IgD-negative memory B cell (primary cell): ENCODE measurements around the gene XCR1. TPM values are rescaled to one million over a fixed set of nuclear protein-coding genes. Genes with fewer than 3 reads are reported as not detected.
"Not testable (repeated sequence)": the region's sequence is repeated elsewhere in the genome, so short reads cannot be mapped to it uniquely, and the experiment has no call there.

Experiments
- H3K27ac Mint-ChIP-seq, 3 donors: one replicate each; pipeline ENCODE4 v1.8.0; 2020 to 2022; ENCODE audit warnings: mild to moderate bottlenecking in 3 of 3, mixed read lengths in 3 of 3, moderate library complexity in 1 of 3
- H3K27me3 Mint-ChIP-seq: one replicate; pipeline ENCODE4 v1.8.0; 2021; ENCODE audit warnings: mixed read lengths
- H3K36me3 Mint-ChIP-seq: one replicate; pipeline ENCODE4 v1.8.0; 2020; ENCODE audit warnings: mild to moderate bottlenecking, mixed read lengths
- H3K4me1 Mint-ChIP-seq, 3 donors: one replicate each; pipeline ENCODE4 v1.8.0; 2020 to 2022; ENCODE audit warnings: mixed read lengths in 3 of 3, mild to moderate bottlenecking in 1 of 3
- H3K4me3 Mint-ChIP-seq, 4 donors: one replicate each; pipeline ENCODE4 v1.8.0; 2020 to 2022; ENCODE audit warnings: mild to moderate bottlenecking in 4 of 4, mixed read lengths in 4 of 4, moderate library complexity in 3 of 4
- H3K9me3 Mint-ChIP-seq, 3 donors: one replicate each; pipeline ENCODE4 v1.8.0; 2020 to 2021; ENCODE audit warnings: mixed read lengths in 3 of 3, mild to moderate bottlenecking in 1 of 3
- polyA plus RNA-seq: library from polyadenylated mRNA; unstranded; fragments of 300-500 nt; fragmentation: Illumina TruSeq; gene quantifications from one replicate; pipeline ENCODE4 v1.2.3, GENCODE V29; 2021

The XCR1 gene
- polyA plus RNA-seq, 1 donor from 2014 or later = not detected

DNA sequence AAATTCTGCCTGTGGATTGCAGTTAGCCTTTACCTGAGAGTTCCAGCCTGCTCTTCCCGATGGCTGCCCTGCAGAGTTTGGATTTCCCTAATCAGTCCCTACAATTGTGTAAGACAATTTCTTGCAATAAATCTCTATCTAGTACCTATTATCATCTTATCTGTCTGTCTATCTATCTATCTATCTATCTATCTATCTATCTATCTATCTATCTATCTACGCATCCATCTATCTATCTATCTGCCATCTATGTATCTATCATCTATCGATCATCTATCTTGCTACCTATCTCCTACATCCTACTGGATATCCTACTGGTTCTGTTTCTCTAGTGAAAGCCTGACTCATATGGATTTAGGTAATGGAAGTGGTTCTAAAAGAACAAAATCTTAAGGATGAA lies 30.4 kb upstream of the XCR1 start:
- no peak overlapping the region for H3K4me3 Mint-ChIP-seq
- no peak overlapping the region for H3K27ac Mint-ChIP-seq
- H3K9me3 Mint-ChIP-seq = no peaks in the 10 kb centered on the region
- H3K27me3 Mint-ChIP-seq = peaks cover 9% of the 10 kb centered on the region
- H3K36me3 Mint-ChIP-seq = no peaks in the 10 kb centered on the region
- H3K4me1 Mint-ChIP-seq = peaks cover 7 to 10% (median 9%) of the 10 kb centered on the region in 3 donors

DNA sequence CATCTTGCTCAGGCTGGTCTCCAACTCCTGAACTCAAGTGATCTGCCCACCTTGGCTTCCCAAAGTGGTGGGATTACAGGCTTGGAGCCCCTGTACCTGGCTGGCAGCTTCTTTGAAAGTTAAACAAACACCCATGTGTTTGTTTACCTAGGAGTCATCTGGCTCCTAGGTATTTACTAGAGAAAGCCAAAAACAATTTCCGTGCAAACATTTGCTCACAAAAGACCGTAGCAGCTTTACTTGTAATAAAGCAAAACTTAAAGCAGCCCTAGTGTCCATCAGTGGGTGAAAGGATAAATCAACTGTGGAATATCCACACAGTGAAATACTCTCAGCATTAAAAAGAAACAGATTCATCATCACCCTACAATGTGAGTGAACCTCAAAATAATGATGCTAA lies 29.4 kb upstream of the XCR1 start:
- Mint-ChIP-seq H3K27me3 (peaks cover 15% of the 10 kb centered on the region), H3K27ac (no peak overlapping the region), H3K9me3 (no peaks in the 10 kb centered on the region)

DNA sequence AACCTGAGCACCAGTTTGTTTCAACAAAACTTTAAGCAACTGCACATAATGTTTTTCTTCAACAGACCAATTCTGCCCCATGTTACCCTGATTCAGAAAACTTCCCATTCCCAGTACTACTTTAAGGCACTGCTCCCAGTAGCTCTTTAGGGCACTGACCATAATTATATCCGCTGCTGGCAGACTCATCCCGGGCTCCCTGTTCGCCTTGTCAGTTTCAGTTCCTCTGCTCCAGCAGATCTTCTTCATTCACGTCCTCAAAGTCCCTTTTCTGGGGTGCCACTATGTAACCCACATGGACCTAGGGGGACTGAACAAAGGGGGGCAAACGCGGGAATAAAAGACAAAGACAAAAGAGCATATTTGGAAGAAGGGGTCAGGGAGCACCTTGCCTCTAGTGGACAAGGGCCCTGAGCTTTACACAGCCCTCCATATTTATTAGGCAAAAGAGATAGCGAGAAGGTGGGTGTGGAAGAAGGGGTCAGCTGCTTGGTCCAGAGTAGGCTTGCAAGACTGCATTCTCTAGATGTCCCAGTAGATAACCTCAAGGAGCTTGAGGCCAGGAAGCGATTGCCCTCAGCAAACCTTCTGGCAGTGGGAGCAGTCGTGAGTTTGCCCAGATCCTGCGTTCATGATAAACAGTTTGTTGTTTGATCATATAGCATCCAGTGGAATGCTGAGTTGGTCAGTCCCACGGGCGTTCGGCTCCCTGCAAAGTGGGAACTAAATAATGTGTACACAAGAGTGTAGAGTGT lies 26.7 kb upstream of the XCR1 start:
- H3K27me3 Mint-ChIP-seq = peaks cover 18% of the 10 kb centered on the region
- H3K9me3 Mint-ChIP-seq, H3K27ac Mint-ChIP-seq, H3K36me3 Mint-ChIP-seq, H3K4me1 Mint-ChIP-seq, H3K4me3 Mint-ChIP-seq: not testable (repeated sequence)

More for the DNA sequence above, 29.4 kb upstream of the XCR1 start:
- Mint-ChIP-seq H3K4me3 (no peak overlapping the region), H3K4me1 (peaks cover 7 to 10% (median 9%) of the 10 kb centered on the region in 3 donors), H3K36me3 (no peaks in the 10 kb centered on the region)

DNA sequence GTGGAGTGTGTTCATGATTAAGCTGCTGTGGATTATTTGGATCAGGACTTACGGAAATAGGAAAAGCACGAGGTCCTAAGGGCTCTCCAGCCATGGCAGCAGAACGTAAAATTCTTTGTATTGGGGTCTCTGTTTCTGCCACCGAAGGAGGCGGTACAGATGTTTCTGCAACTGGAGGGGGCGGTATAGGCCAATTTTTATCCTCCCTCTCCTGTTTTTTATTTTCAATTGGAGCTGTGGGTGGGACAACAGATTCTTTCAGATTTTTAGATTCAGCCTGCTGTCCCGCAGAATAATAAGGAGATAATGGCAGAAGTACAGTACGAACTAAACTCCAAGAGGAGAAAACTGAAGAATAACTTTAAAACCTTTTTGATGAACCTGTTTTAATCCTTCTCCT lies 26.0 kb upstream of the XCR1 start:
- not testable (repeated sequence) for H3K9me3 Mint-ChIP-seq, H3K36me3 Mint-ChIP-seq, H3K4me1 Mint-ChIP-seq, H3K27ac Mint-ChIP-seq, H3K4me3 Mint-ChIP-seq
- peaks cover 18% of the 10 kb centered on the region for H3K27me3 Mint-ChIP-seq

DNA sequence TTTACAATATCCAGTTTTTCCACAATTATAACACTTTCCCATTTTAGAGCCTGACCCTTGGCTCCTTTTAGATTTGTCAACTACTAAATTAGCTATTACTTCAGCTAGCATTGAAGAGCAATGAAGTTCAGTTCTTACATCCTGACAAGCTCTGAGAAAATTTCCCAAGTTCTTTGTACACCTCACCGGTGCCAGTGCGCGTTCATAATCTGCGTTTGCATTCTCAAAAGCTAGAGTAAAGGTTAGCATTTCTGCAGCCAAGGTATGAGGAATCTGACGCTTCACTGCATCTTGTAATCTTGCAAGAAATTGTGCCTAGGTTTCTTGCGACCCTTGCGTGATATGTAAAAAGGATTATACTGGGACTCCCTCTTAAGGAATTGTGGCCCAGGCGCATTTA lies 25.2 kb upstream of the XCR1 start:
- Mint-ChIP-seq H3K36me3 (no peaks in the 10 kb centered on the region), H3K4me3 (no peak overlapping the region), H3K27me3 (peaks cover 18% of the 10 kb centered on the region), H3K4me1 (no peaks in the 10 kb centered on the region), H3K27ac (no peak overlapping the region), H3K9me3 (no peaks in the 10 kb centered on the region)

DNA sequence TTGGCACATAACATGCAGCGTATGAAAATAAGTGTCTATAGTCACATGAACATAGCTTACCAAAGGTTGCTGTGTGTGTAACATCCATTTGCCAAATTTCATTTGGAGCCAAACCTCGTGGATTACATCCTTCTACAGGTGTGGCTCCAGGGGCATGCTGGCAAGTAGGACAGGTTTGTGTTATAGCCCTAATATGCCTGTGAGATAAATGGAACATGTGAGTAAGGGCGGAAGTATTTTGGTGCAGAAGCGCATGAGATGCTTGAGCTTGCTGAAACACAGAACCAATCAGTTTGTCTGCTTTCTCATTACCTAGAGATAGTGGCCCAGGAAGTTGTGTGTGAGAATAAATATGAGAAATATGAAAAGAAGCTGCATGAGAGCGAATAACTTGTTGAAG lies 21.8 kb upstream of the XCR1 start:
- Mint-ChIP-seq H3K9me3 (no peaks in the 10 kb centered on the region), H3K27me3 (peaks cover 14% of the 10 kb centered on the region), H3K27ac (no peak overlapping the region), H3K4me1 (no peaks in the 10 kb centered on the region), H3K36me3 (no peaks in the 10 kb centered on the region), H3K4me3 (no peak overlapping the region)

DNA sequence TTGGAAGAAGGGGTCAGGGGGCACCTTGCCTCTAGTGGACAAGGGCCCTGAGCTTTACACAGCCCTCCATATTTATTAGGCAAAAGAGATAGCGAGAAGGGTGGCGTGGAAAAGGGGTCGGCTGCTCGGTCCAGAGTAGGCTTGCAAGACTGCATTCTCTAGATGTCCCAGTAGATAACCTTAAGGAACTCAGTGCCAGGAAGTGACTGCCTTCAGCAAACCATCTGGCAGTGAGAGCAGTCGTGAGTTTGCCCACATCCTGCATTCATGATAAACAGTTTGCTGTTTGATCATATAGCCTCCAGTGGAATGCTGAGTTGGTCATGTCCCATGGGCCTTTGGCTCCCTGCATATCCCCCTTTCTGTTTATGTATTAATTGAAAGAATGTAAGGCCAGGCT lies 18.9 kb upstream of the XCR1 start:
- H3K9me3 Mint-ChIP-seq, H3K4me1 Mint-ChIP-seq, H3K4me3 Mint-ChIP-seq, H3K36me3 Mint-ChIP-seq, H3K27ac Mint-ChIP-seq, H3K27me3 Mint-ChIP-seq: not testable (repeated sequence)

DNA sequence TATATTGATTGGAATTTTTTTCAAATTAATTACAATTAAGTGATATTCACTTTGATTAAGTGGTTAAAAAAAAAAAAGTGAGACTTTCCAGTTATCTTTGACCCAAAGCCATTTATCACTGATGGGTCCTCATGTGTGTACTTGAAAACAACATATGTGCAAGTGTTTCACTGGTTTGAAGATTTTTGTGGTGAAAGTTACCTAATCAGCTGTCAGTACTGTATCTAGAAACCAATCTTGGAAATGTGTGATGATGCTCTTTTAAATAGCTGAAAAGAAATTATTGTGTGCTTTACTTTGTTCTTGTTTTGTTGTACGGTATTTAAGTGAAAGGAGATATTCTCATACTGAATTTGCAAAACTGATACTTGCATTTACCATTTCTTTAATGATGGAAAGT lies 11.6 kb upstream of the XCR1 start:
- Mint-ChIP-seq H3K4me1 (no peaks in the 10 kb centered on the region), H3K27me3 (no peaks in the 10 kb centered on the region), H3K36me3 (no peaks in the 10 kb centered on the region), H3K27ac (no peak overlapping the region), H3K9me3 (peaks cover 0 to 2% (median 0%) of the 10 kb centered on the region in 3 donors), H3K4me3 (no peak overlapping the region)

DNA sequence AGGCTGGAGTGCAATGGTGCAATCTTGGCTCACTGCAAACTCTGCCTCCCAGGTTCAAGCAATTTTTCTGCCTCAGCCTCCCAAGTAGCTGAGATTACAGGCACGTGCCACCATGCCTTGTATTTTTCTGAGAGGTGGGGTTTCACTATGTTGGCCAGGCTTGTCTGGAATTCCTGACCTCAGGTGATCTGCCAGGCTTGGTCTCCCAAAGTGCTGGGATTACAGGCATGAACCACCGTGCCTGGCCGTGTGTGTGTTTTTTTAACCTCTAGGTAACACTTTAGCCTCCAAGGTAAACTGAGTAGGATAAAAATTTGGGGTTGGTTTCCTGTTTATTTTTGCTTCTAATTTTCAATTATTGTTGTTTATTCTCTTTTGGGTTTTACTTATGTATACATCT lies 10.8 kb upstream of the XCR1 start:
- not testable (repeated sequence) for H3K27ac Mint-ChIP-seq, H3K27me3 Mint-ChIP-seq, H3K9me3 Mint-ChIP-seq, H3K36me3 Mint-ChIP-seq, H3K4me1 Mint-ChIP-seq, H3K4me3 Mint-ChIP-seq

DNA sequence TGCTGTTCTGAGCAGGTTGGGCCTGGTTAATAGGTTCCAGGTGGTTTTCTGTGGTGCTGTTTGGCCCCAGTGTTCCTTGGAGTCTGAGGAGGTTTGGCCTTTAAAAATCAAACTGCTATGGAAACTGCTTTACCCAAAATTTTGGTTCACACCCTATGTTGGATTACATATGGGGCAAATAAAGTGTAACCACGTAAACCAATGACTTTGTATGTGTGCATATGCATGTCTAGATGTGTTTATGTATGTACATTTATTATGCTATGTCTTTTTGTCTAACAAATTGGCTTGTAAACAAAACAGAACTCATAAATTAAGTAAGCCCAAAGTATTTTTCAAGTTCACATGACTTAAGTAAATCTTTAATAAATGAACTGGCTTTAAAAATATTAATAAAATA lies 8.9 kb upstream of the XCR1 start:
- H3K27me3 Mint-ChIP-seq = no peaks in the 10 kb centered on the region

DNA sequence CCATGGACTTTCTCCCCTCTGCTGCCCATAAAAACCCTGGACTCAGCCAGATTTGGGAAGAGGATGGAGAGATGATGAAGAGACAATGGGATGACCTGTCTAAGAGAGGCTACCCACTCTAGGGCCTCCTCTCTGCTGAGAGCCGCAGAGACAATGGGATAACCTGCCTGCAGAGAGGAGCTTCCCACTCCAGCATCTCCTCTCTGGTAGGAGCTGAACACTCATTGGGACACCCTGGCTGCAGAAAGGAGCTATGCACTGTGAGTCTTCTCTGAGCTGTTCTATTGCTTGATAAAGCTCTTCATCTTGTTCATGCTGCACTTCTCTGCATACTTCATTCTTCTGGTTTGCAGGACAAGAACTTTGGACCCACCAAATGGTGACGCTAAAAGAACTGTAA lies 4.5 kb upstream of the XCR1 start:
- peak overlapping the region in 1 of 3 donors; percentile 22 for H3K27ac Mint-ChIP-seq
- no peak overlapping the region for H3K4me3 Mint-ChIP-seq
- no peaks in the 10 kb centered on the region for H3K36me3 Mint-ChIP-seq

More for the DNA sequence above, 8.9 kb upstream of the XCR1 start:
- Mint-ChIP-seq H3K4me1 (no peaks in the 10 kb centered on the region), H3K27ac (no peak overlapping the region), H3K36me3 (no peaks in the 10 kb centered on the region), H3K9me3 (peaks cover 0 to 2% (median 0%) of the 10 kb centered on the region in 3 donors), H3K4me3 (no peak overlapping the region)

DNA sequence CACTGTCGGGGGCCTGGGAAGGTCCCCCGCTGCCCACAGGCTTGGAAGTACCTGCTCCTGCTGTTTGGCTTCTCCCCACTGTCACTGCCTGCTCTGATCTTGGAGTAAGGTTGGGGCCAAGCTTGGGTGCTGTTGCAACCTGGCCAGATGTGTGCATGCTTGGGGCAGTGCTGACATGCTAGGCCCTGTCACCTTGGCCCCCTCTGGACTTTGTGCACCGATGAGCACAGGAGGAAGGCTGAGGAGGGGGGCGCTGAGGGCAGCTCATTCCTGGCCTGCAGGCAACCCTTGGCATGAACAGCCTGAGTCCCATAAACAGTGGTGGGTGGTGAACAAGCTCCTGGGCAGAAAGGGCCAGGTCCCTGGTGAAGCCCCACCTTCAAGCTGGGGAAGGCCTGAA lies 4.0 kb upstream of the XCR1 start:
- Mint-ChIP-seq H3K36me3 (no peaks in the 10 kb centered on the region), H3K9me3 (peaks cover 6 to 9% (median 7%) of the 10 kb centered on the region in 3 donors), H3K4me1 (peaks cover 12 to 13% (median 12%) of the 10 kb centered on the region in 3 donors), H3K27me3 (no peaks in the 10 kb centered on the region), H3K4me3 (no peak overlapping the region), H3K27ac (no peak overlapping the region)

More for the DNA sequence above, 4.5 kb upstream of the XCR1 start:
- Mint-ChIP-seq H3K9me3 (peaks cover 6 to 9% (median 7%) of the 10 kb centered on the region in 3 donors), H3K4me1 (peaks cover 12 to 13% (median 12%) of the 10 kb centered on the region in 3 donors), H3K27me3 (no peaks in the 10 kb centered on the region)

DNA sequence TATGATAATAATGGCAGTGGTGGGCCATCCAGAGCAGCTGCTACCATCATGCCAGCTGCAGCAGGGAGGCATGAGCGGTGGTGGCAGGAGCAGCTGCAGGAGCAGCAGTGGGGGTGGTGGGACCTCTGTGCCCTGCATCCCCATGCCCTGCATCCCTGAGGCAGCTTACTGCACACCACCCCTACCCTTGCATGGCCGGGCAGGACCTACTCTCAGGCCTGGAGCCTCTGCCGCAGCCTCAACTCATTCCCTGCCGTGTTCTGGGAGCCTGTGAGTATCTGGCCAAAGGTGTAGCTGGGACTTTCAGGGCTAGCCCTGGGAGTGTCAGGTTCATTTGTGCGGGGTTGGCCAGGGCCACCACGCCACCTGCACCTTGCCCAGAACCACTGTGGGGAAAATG lies 3.3 kb upstream of the XCR1 start:
- H3K27ac Mint-ChIP-seq = no peak overlapping the region
- no peaks in the 10 kb centered on the region for H3K27me3 Mint-ChIP-seq
- H3K4me3 Mint-ChIP-seq = no peak overlapping the region
- H3K36me3 Mint-ChIP-seq = no peaks in the 10 kb centered on the region
- peaks cover 6 to 9% (median 7%) of the 10 kb centered on the region in 3 donors for H3K9me3 Mint-ChIP-seq
- peaks cover 12 to 13% (median 12%) of the 10 kb centered on the region in 3 donors for H3K4me1 Mint-ChIP-seq

DNA sequence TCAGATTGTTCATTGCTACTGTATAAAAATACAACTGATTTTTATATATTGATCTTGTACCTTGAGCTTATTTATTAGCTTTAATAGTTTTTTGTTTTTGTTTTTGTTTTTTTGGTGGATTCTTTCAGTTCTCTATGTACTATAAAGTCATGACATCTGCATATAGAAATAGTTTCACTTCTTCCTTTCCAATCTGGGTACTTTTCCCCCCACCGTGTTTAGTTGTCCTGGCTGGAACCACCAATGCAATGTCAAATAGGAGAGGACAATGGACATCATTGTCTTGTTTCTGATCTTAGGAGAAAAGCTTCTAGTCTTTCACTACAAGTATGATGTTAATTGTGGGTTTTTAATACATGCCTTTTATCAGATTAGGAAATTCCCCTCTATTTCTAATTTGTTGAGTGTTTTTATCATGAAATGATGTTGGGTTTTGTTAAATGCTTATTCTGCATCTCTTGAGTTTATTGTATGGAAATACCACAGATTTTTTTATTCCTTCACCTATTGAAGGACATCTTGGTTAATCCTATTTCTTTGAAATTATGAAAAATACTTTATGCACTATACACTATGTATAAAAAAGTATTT lies 2.8 kb upstream of the XCR1 start:
- Mint-ChIP-seq H3K9me3 (peaks cover 6 to 9% (median 7%) of the 10 kb centered on the region in 3 donors), H3K27ac (peak overlapping the region in 1 of 3 donors; percentile 6), H3K4me1 (peaks cover 12 to 13% (median 12%) of the 10 kb centered on the region in 3 donors), H3K27me3 (no peaks in the 10 kb centered on the region), H3K4me3 (peak overlapping the region in 2 of 4 donors; percentile 25 to 70), H3K36me3 (no peaks in the 10 kb centered on the region)

DNA sequence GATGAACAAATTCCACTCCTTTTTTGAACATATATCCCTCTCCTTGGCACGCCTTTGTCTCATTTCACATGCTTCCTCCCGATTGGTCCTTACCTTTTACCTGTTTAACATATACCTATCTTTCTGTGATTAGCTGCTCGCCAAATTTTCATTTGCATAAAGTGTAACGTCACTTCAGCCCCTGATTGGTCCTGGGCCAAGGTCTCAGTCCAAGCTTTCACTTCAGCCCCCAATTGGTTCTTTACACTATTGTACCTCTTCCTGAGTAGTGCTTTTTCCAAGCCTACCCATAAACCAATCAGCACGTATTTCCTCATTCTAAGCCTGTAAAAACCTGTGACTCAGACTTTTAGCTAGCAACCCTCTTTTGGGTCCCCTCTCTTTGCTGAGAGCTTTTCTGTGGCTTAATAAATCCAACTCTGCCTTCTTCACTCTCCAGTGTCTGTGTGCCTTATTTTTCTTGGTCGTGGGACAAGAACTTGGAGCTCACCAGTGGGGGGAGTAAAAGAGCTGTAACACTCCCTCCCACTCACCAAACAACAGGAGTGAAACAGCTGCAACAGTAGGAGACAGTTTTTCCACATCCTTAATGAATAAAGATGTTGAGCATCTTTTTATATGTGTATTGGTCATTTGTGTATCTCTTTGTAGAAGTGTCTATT lies 584 bp upstream of the XCR1 start:
- no peaks in the 10 kb centered on the region for H3K27me3 Mint-ChIP-seq
- H3K4me1 Mint-ChIP-seq = peaks cover 12 to 13% (median 12%) of the 10 kb centered on the region in 3 donors
- peaks cover 6 to 9% (median 7%) of the 10 kb centered on the region in 3 donors for H3K9me3 Mint-ChIP-seq
- H3K4me3 Mint-ChIP-seq = peak overlapping the region in 1 of 4 donors; percentile 1
- no peaks in the 10 kb centered on the region for H3K36me3 Mint-ChIP-seq
- H3K27ac Mint-ChIP-seq = no peak overlapping the region
